ENCODE data around the gene KLK10. TPM values are rescaled to one million over a fixed set of nuclear protein-coding genes. Genes with fewer than 3 reads are reported as not detected.

KLK10 gene
- total RNA-seq, 4 donors from 2014 or later, result not detected

DNA sequence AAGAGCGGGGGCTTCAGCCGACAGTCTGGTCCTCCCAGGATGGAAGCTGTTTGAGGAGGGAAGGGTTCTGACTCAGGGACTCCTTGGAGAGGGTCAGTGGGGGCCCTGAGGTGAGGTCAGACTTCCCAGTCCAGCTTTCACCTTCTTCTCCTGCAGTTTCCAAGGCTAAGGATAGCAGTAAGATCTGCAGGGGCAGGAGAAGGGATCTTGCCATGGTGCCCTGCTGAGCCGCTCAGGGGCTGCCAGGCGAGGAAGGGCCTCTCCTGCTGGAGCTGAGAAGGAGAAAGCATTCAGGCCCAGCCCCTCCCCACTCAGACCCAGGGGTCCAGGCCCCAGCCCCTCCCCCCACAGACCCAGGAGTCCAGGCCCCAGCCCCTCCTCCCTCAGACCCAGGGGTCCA, 37.3 kb downstream of the KLK10 start:
- H3K4me3 ChIP-seq, result no peak overlapping the region

DNA sequence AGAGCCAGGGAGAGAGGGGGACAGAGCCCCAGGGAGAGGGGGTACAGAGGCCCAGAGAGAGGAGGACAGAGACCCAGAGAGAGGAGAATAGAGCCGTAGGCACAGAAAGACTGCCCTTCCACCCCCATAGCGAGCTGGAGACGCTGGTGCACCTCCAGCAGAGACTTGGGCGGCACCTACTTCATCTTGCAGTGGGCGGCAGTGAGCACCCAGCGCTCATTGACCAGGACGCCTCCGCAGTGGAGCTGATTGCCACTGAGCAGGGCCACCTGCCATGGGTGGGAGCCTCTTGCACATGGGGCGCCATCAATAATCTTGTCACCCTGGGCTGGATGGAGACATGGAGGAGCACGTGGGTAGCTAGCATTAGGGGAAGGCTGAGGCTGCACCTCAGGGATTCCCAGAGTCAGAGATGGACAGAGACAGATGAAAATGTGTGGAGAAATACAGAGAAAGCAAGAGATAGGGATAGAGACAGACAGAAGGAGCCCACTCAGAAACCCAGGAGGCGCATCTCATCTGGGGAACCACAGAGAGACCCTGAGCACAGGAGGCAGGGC, 37.8 kb downstream of the KLK10 start:
- H3K4me1 ChIP-seq, result no peaks in the 10 kb centered on the region
- peaks cover 0 to 80% (median 2%) of the 10 kb centered on the region in 4 donors for H3K27me3 ChIP-seq
- TF ChIP-seq POLR2A (IDR thresholded peaks at IDR 0.05; ENCODE audit: low read depth) (no peak), POLR2AphosphoS5 (IDR thresholded peaks at IDR 0.05) (no peak)
- TF ChIP-seq, protein P1, sequence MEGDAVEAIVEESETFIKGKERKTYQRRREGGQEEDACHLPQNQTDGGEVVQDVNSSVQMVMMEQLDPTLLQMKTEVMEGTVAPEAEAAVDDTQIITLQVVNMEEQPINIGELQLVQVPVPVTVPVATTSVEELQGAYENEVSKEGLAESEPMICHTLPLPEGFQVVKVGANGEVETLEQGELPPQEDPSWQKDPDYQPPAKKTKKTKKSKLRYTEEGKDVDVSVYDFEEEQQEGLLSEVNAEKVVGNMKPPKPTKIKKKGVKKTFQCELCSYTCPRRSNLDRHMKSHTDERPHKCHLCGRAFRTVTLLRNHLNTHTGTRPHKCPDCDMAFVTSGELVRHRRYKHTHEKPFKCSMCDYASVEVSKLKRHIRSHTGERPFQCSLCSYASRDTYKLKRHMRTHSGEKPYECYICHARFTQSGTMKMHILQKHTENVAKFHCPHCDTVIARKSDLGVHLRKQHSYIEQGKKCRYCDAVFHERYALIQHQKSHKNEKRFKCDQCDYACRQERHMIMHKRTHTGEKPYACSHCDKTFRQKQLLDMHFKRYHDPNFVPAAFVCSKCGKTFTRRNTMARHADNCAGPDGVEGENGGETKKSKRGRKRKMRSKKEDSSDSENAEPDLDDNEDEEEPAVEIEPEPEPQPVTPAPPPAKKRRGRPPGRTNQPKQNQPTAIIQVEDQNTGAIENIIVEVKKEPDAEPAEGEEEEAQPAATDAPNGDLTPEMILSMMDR (IDR thresholded peaks at IDR 0.05), result no peak
- WGBS, result 51% methylated on average over 7 of the region's 11 CpGs
- DNase-seq (ENCODE audit: extremely low spot score), result no peak
- intact Hi-C loops (cut with DNase I), result no loop called here
- no peaks in the 10 kb centered on the region for H3K9me3 ChIP-seq
- H3K36me3 ChIP-seq, result no peaks in the 10 kb centered on the region
- no peak overlapping the region for H3K27ac ChIP-seq (replicated peaks in 1 of 4)
- no peak overlapping the region for H3K4me3 ChIP-seq

More for the DNA sequence above, 37.3 kb downstream of the KLK10 start:
- DNase-seq (ENCODE audit: extremely low spot score), result no peak
- Histone ChIP-seq H3K27me3 (peaks cover 0 to 80% (median 2%) of the 10 kb centered on the region in 4 donors), H3K9me3 (no peaks in the 10 kb centered on the region), H3K4me1 (no peaks in the 10 kb centered on the region), H3K36me3 (no peaks in the 10 kb centered on the region), H3K27ac (replicated peaks in 1 of 4) (no peak overlapping the region)
- TF ChIP-seq EP300 (IDR thresholded peaks at IDR 0.05) (no peak), POLR2AphosphoS5 (IDR thresholded peaks at IDR 0.05) (no peak), POLR2A (IDR thresholded peaks at IDR 0.05; ENCODE audit: low read depth) (no peak)
- TF ChIP-seq, protein P1 (IDR thresholded peaks at IDR 0.05), result no peak
- WGBS, result 55% methylated on average over 4 of the region's 4 CpGs
- intact Hi-C loops (cut with DNase I), result no loop called here

DNA sequence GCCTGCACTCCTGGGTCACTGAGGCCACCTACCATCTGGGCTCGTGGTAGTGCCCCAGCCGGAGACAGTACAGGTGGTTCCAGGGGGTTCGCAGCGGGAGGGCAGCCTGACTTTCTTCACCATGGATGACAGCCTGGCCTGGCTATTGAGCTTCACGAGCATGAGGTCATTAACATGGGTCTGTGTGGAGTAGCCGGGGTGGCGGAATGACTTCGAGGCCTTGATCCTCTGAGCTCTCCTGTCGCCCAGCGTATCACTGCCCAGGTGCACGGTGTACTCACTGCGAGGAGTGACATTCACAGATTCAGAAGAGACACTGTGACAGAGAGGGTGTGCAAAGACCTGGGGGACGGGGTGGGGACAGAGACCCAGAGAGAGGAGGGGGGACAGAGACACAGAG, 39.3 kb downstream of the KLK10 start:
- Histone ChIP-seq H3K27me3 (peaks cover 0 to 90% (median 2%) of the 10 kb centered on the region in 4 donors), H3K27ac (replicated peaks in 1 of 4) (no peak overlapping the region), H3K36me3 (no peaks in the 10 kb centered on the region), H3K4me1 (no peaks in the 10 kb centered on the region), H3K9me3 (no peaks in the 10 kb centered on the region), H3K4me3 (no peak overlapping the region)
- 66% methylated on average over 8 of the region's 13 CpGs for WGBS
- intact Hi-C loops (cut with DNase I), result no loop called here
- no peak for DNase-seq (ENCODE audit: extremely low spot score)
- TF ChIP-seq POLR2AphosphoS5 (IDR thresholded peaks at IDR 0.05), result no peak
- TF ChIP-seq, protein P1 (IDR thresholded peaks at IDR 0.05), result no peak
- TF ChIP-seq POLR2A (IDR thresholded peaks at IDR 0.05; ENCODE audit: low read depth), result no peak
- TF ChIP-seq EP300 (IDR thresholded peaks at IDR 0.05), result no peak

- Histone ChIP-seq H3K9me3 (no peaks in the 10 kb centered on the region), H3K27me3 (peaks cover 0 to 90% (median 2%) of the 10 kb centered on the region in 4 donors), H3K27ac (replicated peaks in 1 of 4) (no peak overlapping the region), H3K36me3 (no peaks in the 10 kb centered on the region), H3K4me3 (no peak overlapping the region), H3K4me1 (no peaks in the 10 kb centered on the region)
- WGBS, result 37% methylated on average over 7 of the region's 8 CpGs
- no peak for TF ChIP-seq POLR2A (IDR thresholded peaks at IDR 0.05; ENCODE audit: low read depth)
- no peak for TF ChIP-seq POLR2AphosphoS5 (IDR thresholded peaks at IDR 0.05)
- TF ChIP-seq, protein P1 (IDR thresholded peaks at IDR 0.05), result no peak
- no peak for TF ChIP-seq EP300 (IDR thresholded peaks at IDR 0.05)
- no peak for DNase-seq (ENCODE audit: extremely low spot score)
- intact Hi-C loops (cut with DNase I), result no loop called here
These were observed 39.8 kb downstream of the KLK10 start for GRCh38 chr19:50979758-50980157.

All from esophagus muscularis mucosa (tissue), 4 donors.